Ramos (cell line): ENCODE results near the gene RHOJ.
"Not testable (repeated sequence)": the region's sequence is repeated elsewhere in the genome, so short reads cannot be mapped to it uniquely, and the experiment has no call there.

Source experiments
- in situ Hi-C: fragments of 300-500 bp; cut with MboI; formaldehyde crosslinking; loops from one replicate; pipeline ENCODE4 v1.14.3; 2022; ENCODE audit warnings: low sequenced_read_pairs; ENCODE audit not compliant: unreplicated experiment

The RHOJ gene

DNA sequence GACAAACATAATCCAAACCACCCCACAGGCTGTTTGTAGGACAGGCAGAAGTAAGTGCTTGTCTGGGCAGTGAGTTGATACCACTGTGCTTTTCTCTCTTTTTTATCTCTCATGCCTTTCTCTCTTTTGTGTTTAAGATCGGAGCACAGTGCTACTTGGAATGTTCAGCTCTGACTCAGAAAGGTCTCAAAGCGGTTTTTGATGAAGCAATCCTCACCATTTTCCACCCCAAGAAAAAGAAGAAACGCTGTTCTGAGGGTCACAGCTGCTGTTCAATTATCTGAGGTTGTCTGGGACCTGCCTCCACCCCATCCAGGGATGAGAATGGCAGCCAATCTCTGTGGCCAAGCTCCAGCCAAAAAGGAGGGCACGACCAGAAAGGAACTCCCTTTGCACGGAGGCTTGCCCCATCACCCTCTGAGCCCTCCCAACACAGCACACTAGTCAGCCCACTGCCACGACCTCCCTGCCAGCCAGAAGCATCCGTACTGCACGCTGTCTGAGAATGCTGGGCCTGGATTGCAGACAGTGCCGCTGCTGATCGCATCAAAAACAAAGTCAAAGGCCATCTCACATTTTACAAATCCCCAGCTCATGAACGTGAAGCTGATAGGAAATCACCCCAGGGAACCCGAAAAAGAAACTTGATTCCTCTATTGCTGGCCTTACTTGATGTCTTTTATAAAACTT lies 86.6 kb downstream of the RHOJ start:
- in situ Hi-C loops: loop anchor here (25.0 kb wide), 1 partner anchor 1104 kb away; no protein-coding TSS in a partner anchor

DNA sequence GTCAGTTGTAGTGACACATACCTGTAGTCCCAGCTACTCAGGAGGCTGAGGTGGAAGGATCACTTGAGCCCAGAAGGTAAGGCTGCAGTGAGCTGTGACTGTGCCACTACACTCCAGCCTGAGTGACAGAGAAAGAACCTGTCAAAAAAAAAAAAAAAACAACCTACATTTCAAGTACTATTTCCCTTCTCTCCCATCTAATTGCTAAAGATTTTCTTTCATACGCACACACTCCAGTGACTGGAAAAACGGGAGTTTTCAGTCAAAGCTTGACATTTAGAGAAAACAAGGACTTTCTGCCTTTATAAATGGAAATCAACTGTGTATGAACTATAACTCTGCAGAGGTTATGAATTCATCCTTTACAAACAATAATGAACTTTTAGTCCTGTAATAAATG lies 88.6 kb downstream of the RHOJ start:
- in situ Hi-C loops: loop anchor here (25.0 kb wide), 1 partner anchor 1106 kb away; no protein-coding TSS in a partner anchor

DNA sequence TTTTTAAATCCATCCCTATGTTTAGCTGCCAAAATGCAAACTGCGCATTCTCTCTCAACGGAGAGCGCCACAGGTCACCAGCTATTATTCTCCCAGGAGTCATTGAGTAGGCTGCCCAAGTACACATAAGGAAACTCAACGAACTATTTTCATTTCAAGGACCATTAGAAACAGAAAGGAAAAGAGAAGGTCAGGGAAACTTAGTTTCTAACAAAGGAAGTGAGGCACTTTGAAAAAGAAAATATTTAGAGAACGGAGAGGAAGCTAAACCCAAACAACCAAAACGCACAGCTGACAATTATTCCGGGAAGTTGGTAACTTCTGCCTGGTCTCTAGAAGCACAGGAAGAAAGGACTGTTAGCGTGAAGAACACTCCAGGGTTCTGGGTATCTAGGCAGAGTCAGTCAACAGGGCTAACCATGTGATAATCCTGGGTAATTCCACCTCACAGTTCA lies 91.0 kb downstream of the RHOJ start:
- in situ Hi-C loops: loop anchor here (25.0 kb wide), 1 partner anchor 1108 kb away; no protein-coding TSS in a partner anchor

DNA sequence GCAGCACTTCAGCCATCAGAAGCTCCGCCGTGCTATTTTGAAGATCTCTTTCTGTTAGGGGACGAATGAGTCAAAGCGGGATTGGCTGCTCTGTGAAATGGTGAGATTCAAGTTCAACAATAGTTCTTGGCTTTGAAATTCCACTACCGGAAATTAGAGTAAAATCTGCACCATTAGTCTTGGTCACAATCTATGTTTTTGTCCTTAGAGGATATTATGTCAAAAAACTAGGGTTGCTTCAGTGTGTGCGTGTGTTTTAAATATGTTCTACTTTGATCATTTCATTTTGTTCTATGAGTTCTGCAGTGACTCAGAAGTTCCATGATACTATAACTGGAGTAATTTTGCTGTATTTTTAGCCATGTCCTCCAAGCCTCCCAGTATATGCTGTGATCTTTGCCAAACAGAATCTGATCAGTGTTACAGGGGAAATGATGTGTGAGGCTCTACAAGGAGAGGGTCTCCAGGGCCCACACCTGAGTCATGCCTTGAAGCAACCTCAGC lies 91.9 kb downstream of the RHOJ start:
- in situ Hi-C loops: loop anchor here (25.0 kb wide), 1 partner anchor 1109 kb away; no protein-coding TSS in a partner anchor

DNA sequence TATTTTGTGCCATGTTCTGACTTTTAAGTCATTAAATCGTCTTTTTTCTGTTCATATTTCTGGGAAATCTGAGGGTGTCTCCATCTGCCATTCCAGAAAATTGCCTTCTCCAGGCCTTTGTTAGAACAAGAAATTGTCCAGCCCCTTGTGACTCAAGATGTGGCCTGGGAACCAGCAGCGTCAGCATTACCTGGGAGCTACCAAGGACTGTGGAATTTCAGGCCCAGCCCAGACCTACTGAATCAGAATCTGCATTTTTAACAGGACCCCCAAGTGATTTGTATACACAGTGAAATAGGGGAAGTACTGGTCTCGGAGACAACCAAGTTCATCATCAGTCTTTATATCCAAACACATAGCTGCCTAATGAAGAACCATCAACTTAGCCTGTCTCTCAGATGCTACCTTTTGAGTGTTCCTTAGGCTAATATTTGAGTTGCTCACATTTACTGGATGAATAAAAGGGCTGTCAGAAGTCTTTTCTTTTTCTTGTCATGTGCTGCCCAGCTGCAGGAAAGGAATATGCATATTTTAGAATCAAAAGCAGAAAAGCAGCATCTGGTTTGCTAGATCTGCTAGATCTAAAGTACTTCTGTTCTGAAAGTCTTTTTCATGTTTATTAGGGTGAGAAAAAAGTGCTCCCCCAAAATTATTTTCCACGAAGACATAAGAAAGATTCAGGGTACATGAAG lies 93.3 kb downstream of the RHOJ start:
- in situ Hi-C loops: loop anchor here (25.0 kb wide), 1 partner anchor 1110 kb away; no protein-coding TSS in a partner anchor

DNA sequence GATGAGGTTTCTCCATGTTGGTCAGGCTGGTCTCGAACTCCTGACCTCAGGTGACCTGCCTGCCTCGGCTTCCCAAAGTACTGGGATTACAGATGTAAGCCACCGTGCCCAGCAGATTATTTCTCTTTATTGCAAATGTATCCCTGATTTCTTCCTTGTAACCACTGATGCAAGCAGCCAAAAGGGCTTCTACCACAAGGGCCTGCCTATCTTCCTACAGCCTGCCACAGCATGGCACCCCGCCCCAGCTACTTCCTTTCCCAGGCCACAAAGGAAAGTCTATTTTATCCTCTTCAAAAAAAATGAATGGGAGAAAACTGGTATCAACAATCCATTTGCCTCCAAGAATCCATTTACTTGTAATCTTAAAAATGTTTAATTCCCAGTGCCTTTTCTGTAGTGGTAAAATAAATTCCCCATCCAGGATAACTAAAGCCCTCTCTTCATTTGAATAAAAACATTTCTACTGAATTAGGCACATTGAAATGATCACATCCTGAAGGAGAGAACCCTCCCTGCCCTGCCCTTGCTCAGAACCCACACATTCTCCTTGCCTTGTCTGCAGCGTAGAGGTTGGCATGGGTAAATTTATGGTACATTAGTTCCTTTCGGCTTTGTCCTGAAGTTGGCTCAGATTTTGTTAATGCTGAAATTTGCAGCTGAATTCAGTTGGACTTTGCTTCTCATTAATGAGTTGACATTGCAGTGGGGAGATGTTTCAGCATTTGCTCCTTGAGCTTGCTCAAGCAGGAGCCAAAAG lies 95.3 kb downstream of the RHOJ start:
- in situ Hi-C loops: loop anchor here (25.0 kb wide), 1 partner anchor 1112 kb away; no protein-coding TSS in a partner anchor

DNA sequence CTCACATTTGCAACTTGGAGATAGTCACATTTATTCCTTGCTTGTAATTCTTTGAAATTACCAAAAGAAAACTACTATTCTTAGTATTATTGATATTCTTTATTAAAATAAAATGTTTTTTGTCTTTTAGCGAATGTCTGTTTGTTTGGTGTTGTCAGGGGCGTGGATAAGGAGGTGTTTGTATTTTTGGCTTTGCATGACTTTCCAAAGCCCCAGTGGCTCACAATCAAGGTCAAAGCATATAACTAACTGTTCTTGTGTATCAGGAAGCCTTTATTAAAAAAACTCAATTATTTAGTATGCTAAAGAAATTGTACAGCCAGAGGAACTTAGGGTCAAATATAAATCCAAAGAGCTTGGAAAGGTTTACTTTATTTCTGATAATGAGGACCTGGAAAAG lies 96.6 kb downstream of the RHOJ start:
- in situ Hi-C loops: no loop called here

DNA sequence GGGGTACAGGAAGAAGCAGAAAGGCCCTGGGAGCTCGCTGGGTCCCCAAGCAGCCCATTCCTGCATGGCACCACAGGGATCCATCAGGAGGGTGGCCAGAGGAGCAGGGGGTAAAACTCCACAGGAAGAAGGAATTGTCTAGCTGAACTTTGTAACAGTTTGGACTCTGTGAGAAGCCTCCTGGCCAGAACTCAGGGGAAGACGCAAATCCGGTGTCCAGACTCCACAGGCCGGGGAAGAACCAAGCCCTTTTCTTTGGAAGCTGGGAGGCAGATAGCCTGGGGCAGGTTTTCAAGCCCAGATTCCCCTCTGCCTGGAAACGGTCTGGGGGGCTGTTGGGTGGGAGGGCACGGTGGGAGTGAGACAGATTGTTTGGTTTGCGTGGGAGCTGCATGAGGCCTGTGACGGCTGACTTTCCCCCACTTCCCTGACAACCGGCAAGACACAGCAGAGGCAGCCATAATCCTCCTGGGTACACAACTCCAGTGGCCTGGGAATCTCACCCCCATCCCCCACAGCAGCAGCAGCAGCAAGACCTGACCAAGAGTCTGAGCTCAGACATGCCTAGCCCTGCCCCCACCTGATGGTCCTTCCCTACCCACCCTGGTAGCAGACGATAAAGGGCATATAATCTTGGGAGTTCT lies 97.8 kb downstream of the RHOJ start:
- in situ Hi-C loops: no loop called here

DNA sequence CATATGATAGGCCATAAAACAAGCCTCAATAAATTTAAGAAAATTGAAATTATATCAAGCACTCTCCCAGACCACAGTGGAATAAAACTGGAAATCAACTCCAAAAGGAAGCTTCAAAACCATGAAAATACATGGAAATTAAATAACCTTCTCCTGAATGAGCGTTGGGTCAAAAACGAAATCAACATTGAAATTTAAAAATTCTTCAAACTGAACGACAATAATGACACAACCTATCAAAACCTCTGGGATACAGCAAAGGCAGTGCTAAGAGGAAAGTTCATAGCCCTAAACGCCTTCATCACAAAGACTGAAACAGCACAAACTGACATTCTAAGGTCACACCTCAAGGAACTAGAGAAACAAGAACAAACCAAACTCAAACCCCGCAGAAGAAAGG lies 100.2 kb downstream of the RHOJ start:
- in situ Hi-C loops: not testable (repeated sequence)

DNA sequence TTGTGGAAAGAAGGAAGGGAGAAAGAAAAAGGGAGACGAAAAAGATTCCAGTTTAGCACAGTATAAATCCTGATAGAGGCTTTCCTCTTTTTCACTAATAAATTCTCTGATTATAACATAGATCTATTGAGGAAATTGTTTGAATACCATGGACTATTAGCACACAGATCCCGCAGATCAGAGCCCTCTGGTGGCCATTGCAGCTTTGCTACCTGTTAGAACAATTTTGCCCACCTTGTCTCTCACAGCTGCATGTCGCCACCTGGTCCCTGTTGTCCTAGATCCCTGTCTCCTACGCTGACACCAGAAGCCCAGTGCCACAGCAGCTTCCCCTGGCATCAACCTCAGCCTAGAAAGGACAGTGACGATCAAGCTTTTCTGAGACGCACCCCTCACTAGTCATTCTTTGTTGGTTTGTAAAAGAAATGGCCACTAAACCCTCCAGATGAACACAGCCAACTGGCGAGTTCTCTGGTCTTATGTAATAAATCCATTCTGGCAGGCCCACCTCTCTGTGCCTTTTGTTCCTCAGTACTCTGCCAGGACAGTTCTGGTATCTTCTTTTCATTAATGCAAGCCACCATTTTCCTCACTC lies 104.6 kb downstream of the RHOJ start:
- in situ Hi-C loops: no loop called here

DNA sequence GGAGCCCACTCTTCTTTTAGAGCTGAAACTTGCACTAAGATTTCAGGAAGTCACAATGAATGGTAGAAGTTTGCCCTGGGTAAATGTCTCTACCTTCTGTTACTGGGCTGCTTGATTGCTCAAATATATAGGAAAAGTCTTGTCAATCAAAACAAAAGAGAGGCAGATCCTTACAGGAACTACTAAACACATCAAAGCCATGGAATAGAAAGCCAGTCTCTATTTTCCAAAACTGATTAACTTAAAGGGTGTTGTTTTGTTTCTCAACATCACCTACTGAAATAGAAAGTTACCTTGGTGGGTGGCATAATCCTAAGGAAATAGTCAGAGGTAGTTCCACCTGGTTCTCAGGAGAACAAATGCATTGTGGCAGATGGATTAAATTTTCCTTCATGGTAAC lies 114.6 kb downstream of the RHOJ start, which contains the start of gene GPHB5:
TSS of gene GPHB5 (minus strand) at position 101 of the 400 bp plus-strand sequence. CDS start 1,086 bp downstream, outside the sequence.
- in situ Hi-C loops: no loop called here

DNA sequence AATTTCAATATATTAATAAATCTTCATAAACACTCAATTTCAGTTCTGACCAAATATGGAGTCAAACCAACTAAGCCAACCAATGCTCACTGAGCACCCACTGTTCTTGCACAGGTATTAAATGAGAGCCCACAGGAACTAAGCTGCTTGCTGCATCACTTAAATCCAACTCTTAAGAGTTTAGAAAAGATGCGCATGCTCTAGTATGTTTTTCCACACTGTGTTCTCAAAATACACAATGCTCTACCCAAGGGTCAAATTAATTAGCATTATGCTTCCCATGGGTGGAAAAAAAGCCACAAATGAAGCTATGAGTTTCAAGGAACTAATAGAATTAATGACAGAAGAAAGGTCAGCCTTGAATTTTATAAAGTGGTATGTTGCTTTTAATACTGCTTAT lies 118.2 kb downstream of the RHOJ start:
- in situ Hi-C loops: no loop called here

DNA sequence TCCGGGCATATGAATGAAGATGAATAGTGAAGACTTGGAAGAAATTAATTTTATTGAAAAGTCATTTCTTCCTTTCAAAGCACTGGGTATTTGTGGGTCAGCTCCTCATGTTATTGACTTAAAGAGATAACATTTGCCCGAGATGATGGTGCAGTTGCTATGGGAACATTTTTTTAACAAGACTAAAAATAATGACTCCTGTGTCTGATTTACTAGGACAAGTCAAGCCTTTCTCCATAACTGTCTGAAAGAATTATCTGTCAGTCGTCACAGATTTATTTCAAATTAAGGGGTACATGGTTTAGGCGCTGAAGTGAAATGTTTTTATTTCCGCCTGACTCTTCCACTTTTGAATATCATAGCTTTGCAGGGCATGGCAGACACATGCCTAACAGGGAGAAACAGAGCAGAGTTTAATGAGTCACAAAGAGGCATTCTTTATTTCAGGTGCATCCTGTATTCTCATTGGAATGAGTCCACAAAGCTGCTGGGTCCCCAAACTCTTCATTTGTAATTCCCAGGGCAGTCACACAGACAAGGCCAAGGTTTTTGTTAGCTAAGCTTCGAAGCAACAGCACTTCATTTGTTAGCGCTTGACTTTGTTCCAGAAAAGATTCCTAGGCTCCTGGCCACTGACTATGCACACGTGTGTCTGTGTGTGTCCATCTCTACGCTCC lies 118.8 kb downstream of the RHOJ start:
- in situ Hi-C loops: no loop called here

DNA sequence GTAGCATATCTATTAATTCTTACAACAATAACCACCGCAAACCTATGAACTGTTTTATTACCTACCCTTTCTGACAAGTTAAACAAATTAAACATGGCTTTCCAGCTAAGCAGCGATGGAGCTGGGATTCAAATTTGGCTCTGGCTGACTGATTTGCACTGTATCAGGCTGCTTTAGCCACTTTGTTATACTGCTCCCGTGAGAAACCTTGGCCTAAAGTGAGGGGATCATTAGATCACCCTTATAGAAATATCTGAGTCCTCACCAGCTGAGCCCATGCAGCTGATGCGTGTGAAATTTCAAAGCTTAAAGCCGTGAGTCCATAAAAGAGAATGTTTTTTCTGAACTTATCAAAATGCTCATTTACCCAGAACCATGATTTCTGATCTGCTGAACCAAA lies 122.6 kb downstream of the RHOJ start:
- in situ Hi-C loops: no loop called here

DNA sequence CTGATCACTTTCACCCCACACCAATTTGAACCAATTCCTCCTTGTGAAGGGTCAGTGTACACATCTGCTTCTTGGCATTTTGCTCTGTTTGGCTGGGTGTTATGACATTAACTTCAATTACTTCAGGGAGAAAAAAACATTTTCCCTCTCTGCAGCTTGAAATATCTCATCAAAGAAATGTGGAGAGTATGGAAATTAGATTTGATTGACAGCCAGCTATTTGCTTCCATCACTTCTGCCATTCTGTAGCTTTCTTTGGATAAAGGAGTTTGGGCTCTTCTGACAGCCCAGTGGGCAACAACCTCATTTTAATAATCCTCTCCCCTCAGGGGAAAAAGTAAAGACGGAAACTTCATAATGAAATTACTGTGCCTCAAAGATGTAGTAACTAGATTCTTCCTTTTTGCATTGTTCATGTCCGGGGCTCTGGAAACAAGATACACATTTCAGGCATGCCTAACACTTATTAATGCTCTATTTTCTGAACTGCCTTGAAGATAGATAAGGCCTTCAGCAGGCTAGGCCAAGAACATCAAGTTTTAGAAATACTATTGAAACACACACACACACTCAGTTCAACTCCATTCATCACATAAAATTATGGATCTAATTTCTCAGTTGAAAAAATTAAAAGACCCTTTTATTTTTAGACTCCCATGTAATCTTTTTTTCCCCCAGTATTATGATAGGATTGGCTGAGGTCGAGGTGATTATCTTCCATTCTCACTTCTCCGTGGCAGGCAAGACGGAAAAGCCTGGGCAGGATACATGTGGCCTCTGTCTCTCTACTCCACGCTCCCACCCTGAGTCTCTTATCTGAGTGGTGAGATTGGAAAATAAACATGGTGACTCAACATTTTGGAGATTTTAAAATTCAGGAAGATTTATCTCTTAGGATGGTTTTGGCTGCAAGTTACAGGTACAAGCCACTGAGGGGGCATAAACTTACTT lies 124.8 kb downstream of the RHOJ start:
- in situ Hi-C loops: no loop called here

DNA sequence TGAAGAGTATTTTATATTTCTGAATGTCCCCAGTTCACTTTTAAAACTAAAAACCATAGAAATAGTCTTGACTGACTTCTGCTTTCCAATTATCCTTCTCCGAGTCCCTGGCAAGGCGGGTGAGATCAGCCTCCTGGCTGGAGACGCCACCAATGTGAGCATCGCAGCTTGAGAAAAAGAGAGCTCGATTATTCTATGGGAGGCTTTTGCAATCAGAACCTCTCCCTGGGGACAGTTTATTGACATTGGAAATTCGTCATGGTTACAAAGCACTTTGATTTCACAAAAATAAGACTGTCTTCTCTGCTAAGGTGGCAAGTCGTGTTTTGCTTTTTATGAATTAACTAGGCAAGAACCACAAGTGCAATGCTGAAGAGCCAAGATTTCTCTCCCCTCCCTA lies 138.1 kb downstream of the RHOJ start:
- in situ Hi-C loops: no loop called here
